Measurements from ENCODE around the gene SEC16A.

SEC16A gene

DNA sequence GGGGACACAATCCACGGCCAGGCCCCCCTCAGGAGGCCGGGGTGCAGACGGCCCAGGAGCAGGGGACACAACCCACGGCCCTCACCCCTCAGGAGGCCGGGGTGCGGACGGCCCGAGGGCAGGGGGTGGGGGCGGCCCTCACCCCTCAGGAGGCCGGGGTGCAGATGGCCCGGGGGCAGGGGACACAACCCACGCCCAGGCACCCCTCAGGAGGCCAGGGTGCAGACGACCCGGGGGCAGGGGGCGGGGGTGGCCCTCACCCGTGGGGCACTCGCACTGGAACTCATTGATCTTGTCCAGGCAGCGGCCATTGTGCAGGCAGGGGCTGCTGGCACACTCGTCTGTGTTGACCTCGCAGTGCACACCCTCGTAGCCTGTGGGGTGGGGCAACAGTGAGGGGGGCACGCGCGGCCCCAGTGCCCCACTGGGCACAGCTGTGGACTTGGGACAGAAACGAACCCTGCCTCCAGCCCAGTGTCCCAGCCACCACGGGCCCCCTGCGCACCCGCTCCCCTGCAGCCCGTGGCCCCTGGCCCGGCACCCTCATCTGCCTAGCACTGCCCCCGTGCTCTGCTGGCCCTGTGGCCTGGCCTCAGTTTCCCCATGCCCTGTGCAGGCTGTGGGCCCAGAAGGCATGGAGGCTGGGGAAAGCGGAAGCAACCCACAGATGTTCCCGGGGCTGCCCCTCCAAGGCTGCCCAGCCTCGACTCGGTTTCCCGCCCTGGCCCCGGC lies 34.3 kb upstream of the SEC16A start:
- TF ChIP-seq, protein P1, sequence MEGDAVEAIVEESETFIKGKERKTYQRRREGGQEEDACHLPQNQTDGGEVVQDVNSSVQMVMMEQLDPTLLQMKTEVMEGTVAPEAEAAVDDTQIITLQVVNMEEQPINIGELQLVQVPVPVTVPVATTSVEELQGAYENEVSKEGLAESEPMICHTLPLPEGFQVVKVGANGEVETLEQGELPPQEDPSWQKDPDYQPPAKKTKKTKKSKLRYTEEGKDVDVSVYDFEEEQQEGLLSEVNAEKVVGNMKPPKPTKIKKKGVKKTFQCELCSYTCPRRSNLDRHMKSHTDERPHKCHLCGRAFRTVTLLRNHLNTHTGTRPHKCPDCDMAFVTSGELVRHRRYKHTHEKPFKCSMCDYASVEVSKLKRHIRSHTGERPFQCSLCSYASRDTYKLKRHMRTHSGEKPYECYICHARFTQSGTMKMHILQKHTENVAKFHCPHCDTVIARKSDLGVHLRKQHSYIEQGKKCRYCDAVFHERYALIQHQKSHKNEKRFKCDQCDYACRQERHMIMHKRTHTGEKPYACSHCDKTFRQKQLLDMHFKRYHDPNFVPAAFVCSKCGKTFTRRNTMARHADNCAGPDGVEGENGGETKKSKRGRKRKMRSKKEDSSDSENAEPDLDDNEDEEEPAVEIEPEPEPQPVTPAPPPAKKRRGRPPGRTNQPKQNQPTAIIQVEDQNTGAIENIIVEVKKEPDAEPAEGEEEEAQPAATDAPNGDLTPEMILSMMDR (IDR thresholded peaks at IDR 0.05; ENCODE audit: control insufficient read depth, extremely low read depth, insufficient read depth), result no peak
- H3K4me3 ChIP-seq (ENCODE audit: low read depth, low read length), result no peak overlapping the region
- no peak for DNase-seq (ENCODE audit: low read depth)

- TF ChIP-seq, protein P1 (IDR thresholded peaks at IDR 0.05; ENCODE audit: control insufficient read depth, extremely low read depth, insufficient read depth), result no peak
- DNase-seq (ENCODE audit: low read depth), result no peak
- no peak overlapping the region for H3K4me3 ChIP-seq (ENCODE audit: low read depth, low read length)
These were observed 33.4 kb upstream of the SEC16A start for GRCh38 chr9:136516191-136516654.

DNA sequence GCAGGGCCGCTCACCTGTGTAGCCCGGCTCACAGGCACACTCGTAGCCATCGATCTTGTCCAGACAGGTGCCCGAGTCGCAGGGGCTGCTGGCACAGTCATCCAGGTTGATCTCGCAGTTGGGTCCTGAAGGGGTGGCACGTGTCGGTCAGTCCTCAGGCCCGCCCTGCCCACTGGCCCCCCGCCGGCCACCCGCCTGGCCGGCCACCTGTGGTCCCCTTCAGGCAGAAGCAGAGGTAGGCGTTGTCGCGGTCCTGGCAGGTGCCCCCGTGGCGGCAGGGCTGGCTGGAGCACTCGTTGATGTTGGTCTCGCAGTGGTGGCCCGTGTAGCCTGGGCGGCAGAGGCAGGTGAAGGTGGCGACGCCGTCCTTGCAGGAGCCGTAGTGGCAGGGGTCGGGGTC lies 32.4 kb upstream of the SEC16A start:
- H3K4me3 ChIP-seq (ENCODE audit: low read depth, low read length), result no peak overlapping the region
- TF ChIP-seq, protein P1 (IDR thresholded peaks at IDR 0.05; ENCODE audit: control insufficient read depth, extremely low read depth, insufficient read depth), result no peak
- DNase-seq (ENCODE audit: low read depth), result no peak

GRCh38 chr9:136514022-136514714 lies 31.3 kb upstream of the SEC16A start:
- TF ChIP-seq, protein P1 (IDR thresholded peaks at IDR 0.05; ENCODE audit: control insufficient read depth, extremely low read depth, insufficient read depth), result no peak
- H3K4me3 ChIP-seq (ENCODE audit: low read depth, low read length), result no peak overlapping the region
- no peak for DNase-seq (ENCODE audit: low read depth)

DNA sequence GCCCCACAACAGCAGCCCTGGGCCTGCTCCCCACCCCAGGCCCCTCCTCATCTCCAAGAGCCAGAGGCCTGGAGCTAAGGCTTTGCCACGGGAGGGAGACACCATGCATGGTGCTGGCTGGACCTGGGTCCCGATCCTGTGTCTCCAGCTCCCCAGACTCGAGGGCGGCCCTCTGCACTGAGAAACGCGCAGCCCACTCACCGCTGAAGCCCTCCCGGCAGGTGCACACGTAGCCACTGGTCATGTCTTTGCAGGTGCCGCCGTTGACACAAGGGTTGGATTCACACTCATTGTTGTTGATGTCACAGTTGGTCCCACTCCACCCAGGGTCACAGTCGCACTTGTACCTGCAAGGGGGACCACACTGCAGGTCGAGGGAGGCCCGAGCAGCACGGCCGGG lies 30.4 kb upstream of the SEC16A start:
- H3K4me3 ChIP-seq (ENCODE audit: low read depth, low read length), result no peak overlapping the region
- TF ChIP-seq, protein P1 (IDR thresholded peaks at IDR 0.05; ENCODE audit: control insufficient read depth, extremely low read depth, insufficient read depth), result no peak
- DNase-seq (ENCODE audit: low read depth), result no peak

- no peak overlapping the region for H3K4me3 ChIP-seq (ENCODE audit: low read depth, low read length)
- DNase-seq (ENCODE audit: low read depth), result no peak
- TF ChIP-seq, protein P1 (IDR thresholded peaks at IDR 0.05; ENCODE audit: control insufficient read depth, extremely low read depth, insufficient read depth), result no peak
These were observed 29.8 kb upstream of the SEC16A start for GRCh38 chr9:136512651-136513071.

All from LNCaP clone FGC (cell line).